Inferior parietal cortex (tissue), 1 donor: ENCODE results near the gene KCNH2.
"Not testable (repeated sequence)": the region's sequence is repeated elsewhere in the genome, so short reads cannot be mapped to it uniquely, and the experiment has no call there.

ENCODE experiments used
- DNase-seq: peaks from one replicate; pipeline ENCODE4 v3.0.0-alpha.2; 2016; ENCODE audit errors: extremely low spot score

Gene KCNH2

DNA sequence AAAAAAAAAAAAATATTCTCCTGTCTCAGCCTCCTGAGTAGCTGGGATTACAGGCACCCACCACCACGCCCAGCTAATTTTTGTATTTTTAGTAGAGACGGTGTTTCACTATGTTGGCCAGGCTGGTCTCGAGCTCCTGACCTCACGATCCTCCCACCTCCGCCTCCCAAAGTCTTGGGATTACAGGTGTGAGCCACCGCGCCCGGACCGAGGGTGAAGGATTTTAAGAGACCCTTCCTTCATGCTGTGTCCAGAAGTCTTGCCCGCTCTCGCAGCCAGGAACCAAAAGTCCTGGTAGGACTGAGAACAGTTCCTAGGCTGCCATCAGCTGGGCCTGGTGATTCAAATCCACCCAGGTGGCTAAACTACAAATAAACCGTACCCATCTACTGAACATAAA, 33.5 kb upstream of the KCNH2 start:
- not testable (repeated sequence) for DNase-seq

DNA sequence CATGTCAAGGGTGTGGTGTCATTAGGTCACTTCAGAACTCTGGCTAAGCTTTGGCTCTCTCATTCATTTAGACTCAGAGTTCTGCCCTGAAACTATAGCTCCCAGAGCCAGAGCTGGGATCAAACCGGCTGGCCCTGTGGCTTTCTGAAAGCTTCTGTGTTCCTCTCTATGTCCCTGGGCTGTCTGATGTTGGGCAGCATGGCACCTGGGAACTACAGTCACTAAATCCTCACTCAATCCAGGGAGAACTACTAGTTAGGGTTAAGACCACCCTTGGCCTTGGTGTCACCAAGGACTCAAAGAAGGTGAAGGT, 32.9 kb upstream of the KCNH2 start:
- DNase-seq, result no peak

DNA sequence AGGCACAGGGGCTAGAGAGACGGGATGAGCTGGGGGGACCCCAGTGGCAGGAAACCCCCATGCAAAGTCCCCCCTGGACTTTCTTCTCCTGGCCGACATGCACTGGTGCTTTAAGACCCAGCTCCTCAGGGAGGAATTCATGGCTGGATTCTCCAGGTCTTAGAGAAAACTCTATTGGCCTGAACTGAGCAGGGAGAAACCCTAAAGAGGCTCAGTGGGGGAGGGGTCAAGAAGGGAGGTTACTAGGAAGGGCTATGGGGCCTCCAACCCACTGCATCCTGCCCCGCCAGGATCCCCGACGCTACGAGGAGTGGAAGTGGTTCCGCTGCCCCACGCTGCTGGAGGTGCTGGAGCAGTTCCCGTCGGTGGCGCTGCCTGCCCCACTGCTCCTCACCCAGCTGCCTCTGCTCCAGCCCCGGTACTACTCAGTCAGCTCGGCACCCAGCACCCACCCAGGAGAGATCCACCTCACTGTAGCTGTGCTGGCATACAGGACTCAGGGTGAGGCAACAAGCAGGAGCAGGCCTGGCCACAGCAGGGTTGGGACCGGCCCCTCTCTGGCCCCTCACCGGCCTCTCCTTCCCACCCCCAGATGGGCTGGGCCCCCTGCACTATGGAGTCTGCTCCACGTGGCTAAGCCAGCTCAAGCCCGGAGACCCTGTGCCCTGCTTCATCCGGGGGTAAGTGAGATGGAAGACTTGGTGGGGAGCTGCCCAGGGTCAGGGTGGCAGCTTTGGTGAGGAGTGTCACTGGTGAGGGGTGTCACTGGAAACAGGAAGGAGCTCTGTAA, 32.4 kb upstream of the KCNH2 start:
- DNase-seq, result no peak

- DNase-seq, result no peak
Observed at GRCh38 chr7:151010037-151010306, 31.9 kb upstream of the KCNH2 start.

GRCh38 chr7:151009327-151010036, 31.4 kb upstream of the KCNH2 start:
- DNase-seq, result no peak

DNA sequence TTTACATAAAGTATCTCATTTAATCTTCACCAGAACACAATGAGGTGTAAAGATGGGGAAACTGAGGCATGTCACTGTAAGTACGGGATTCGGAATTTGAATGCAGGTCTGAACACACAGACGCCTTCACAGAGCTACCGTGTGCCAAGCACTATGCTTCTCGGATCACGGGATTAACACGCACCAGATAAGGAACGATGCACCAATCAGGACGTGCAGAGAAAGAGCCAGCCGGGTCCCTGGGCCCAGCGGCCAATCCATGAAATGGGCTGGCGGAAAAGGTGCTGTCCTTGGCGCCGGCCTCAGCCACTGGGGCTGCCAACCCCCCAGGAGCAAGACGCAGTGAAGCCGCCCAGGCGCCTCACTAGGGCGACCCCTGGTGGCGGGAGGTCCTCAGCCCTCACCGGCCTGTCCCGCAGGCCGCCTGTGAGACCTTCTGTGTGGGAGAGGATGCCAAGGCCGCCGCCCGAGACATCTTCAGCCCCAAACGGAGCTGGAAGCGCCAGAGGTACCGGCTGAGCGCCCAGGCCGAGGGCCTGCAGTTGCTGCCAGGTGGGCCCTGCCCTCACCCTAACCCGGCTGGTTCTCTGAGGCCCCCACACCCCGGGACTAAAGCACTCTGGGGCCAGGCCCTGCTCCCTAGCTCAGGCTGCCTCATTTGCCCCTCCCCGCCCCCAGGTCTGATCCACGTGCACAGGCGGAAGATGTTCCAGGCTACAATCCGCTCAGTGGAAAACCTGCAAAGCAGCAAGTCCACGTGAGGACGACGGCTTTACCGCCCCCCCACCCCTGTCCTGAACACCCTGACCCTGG, 30.6 kb upstream of the KCNH2 start:
- no peak for DNase-seq

DNA sequence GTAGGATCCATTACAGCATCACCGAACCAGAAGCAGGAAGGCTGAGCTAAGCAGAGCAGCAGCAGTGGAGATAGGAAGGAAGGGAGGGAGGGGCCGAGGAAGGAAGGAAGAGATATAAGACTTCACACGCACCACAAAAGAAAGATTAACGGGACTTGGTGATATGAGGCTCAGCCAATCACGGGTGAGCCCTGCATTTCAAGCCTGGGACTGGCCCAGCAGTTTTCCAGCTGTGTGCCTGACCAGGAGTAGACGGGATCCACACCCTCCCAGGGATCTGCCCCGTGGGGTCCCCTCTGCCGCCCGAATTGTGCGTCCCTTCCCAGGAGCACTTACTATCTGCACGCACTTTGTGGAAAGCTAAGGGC, 30.0 kb upstream of the KCNH2 start:
- DNase-seq, result no peak

DNA sequence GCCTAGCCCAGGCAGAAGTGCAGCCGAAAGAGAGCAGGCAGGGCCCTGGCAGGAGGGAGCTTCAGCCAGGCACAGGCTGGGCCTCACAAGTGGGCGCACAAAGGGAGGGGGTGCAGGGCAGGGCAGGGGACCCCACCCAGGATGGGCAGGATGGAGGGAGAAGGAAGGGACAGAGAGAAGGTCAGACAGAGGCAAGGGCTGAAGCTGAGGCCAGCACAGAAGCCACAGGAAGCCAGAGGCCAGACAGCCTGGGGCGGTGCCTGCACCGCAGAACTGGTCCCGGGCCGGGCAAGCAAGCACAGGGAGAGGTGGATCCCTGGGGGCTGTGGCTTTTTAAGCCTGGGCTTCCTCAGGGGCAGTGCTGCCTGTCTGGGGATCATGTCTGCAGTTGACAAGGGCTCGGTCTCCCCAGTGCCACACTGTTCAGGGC, 29.4 kb upstream of the KCNH2 start:
- DNase-seq, result no peak

GRCh38 chr7:151006590-151007300, 28.6 kb upstream of the KCNH2 start:
- DNase-seq, result no peak

GRCh38 chr7:151005566-151005965, 27.4 kb upstream of the KCNH2 start:
- no peak for DNase-seq

GRCh38 chr7:151003572-151003971, 25.5 kb upstream of the KCNH2 start:
- DNase-seq, result no peak

DNA sequence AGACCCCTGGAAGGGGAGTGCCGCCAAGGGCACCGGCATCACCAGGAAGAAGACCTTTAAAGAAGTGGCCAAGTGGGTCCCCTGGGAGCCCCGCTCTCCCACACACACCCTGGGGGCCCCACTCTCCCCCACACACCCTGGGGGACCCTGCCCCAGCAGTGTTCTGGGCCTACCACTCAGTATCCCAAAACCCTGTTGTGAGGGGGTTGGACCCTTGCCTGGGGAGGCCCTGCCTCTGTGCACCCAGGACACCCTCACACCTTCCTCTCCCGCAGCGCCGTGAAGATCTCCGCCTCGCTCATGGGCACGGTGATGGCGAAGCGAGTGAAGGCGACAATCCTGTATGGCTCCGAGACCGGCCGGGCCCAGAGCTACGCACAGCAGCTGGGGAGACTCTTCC, 23.4 kb upstream of the KCNH2 start:
- no peak for DNase-seq

- no peak for DNase-seq
Observed at GRCh38 chr7:151000897-151001495, 22.9 kb upstream of the KCNH2 start.

DNA sequence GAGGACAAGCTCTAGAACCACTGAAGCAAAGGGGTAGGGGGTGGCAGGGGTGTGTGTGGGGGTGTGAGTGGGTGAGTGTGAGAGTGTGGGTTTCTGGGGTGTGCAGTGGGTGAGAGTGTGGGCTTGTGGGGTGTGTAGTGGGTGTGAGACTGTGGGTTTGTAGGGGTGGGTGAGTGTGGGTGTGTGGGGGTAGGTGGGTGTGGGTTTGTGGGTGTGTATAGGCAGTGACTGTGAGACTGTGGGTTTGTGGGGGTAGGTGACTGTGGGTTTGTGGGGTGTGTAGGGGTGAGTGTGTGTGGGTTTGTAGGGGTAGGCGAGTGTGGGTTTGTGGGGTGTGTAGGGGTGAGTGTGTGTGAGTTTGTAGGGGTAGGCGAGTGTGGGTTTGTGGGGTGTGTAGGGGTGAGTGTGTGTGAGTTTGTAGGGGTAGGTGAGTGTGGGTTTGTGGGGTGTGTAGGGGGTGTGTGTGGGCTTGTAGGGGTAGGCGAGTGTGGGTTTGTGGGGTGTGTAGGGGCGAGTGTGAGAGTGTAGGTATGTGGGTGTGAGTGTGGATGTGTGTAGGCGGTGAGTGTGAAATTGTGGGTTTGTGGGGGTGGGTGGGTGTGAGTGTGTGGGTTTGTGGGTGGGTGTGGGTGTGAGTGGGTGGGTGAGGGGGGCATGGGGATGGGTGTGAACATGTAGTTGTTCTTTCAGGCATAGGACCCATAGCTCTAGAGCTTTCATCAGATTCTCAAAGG, 21.5 kb upstream of the KCNH2 start:
- DNase-seq, result no peak

- no peak for DNase-seq
Observed at GRCh38 chr7:150999001-150999400, 20.9 kb upstream of the KCNH2 start.

GRCh38 chr7:150998341-150998740, 20.2 kb upstream of the KCNH2 start:
- no peak for DNase-seq

GRCh38 chr7:150997817-150998216, 19.7 kb upstream of the KCNH2 start:
- DNase-seq, result no peak

DNA sequence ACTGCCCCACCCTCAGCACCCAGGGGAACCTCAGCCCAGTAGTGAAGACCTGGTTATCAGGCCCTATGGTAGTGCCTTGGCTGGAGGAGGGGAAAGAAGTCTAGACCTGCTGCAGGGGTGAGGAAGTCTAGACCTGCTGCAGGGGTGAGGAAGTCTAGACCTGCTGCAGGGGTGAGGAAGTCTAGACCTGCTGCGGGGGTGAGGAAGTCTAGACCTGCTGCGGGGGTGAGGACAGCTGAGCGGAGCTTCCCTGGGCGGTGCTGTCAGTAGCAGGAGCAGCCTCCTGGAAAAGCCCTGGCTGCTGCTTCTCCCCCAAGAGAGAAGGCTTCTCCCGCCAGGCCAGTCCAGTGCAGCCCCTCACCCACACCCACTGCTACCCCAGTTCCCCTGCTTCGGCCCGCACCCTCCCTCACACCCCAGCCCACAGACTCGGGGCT, 19.0 kb upstream of the KCNH2 start:
- DNase-seq, result no peak

- no peak for DNase-seq
Observed at GRCh38 chr7:150996376-150997074, 18.4 kb upstream of the KCNH2 start.

DNA sequence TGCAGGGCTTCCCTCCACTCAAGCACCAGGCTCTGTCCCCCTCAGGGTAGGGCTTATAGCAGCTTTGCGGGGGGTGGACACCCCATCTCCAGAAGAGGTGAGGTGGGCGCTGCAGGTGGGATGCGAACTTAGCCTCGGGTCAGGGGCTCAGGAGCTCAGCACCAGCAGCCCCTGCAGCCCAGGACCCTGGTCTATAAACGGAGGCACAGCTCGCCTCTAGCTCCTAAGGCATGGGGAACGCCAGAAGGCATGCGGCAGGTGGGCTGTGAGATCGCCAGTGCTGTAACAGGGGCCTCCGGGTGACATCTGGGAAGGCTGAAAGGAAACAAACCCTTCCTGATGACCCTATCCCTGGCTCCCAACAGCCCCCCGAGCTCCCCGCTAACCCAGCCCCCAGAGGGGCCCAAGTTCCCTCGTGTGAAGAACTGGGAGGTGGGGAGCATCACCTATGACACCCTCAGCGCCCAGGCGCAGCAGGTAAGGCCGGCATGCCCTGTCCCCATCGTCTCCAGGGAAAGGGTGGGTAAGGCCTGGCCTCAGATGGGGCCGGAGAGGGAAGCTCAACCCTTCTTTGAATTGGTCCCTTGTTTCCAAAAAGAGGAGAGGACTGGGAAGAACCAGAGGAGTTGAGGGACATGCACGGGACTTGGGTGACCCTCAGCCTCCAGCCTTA, 16.9 kb upstream of the KCNH2 start:
- DNase-seq, result no peak
